RWPE2 (cell line): ENCODE data around the gene POU2F3.

Source experiments
- ATAC-seq: fragments of 200-7000 bp; cut with Tn5 transposase; 3 replicates; pipeline ENCODE4 v1.9.1; 2021; ENCODE audit warnings: low read depth
- DNase-seq: peaks from one replicate; pipeline ENCODE4 v3.0.0-alpha.2; 2020; ENCODE audit warnings: low spot score
- H3K27ac ChIP-seq: fragments of 450-650 bp; 2 replicates; pipeline ENCODE4 v1.5.1; 2017; ENCODE audit warnings: mild to moderate bottlenecking; ENCODE audit not compliant: poor library complexity, severe bottlenecking
- H3K27me3 ChIP-seq: fragments of 250-450 bp; sonication (Bioruptor Pico); 2 replicates; pipeline ENCODE4 v1.5.1; 2021; ENCODE audit warnings: mild to moderate bottlenecking, moderate library complexity; ENCODE audit not compliant: insufficient read depth, poor library complexity, severe bottlenecking
- H3K36me3 ChIP-seq: fragments of 250-450 bp; sonication (Bioruptor Pico); 2 replicates; pipeline ENCODE4 v1.5.1; 2020; ENCODE audit warnings: low read depth, mild to moderate bottlenecking, moderate library complexity
- H3K4me1 ChIP-seq: fragments of 250-450 bp; sonication (Bioruptor Pico); 2 replicates; pipeline ENCODE4 v1.5.1; 2021; ENCODE audit warnings: mild to moderate bottlenecking, moderate library complexity; ENCODE audit not compliant: insufficient read depth, poor library complexity, severe bottlenecking
- H3K4me3 ChIP-seq: fragments of 250-450 bp; sonication (Bioruptor Pico); 2 replicates; pipeline ENCODE4 v1.5.1; 2021; ENCODE audit warnings: mild to moderate bottlenecking, moderate library complexity; ENCODE audit not compliant: severe bottlenecking
- H3K9me3 ChIP-seq: fragments of 250-450 bp; sonication (Bioruptor Pico); 2 replicates; pipeline ENCODE4 v1.5.1; 2021; ENCODE audit warnings: mild to moderate bottlenecking, moderate library complexity; ENCODE audit not compliant: severe bottlenecking
- CTCF ChIP-seq: fragments of 450-650 bp; IDR thresholded peaks from one replicate; pipeline ENCODE4 v1.5.1; 2017; ENCODE audit warnings: mild to moderate bottlenecking, moderate library complexity; ENCODE audit not compliant: poor library complexity, severe bottlenecking

Gene POU2F3

GRCh38 chr11:120210626-120211521 is 29.1 kb upstream of the POU2F3 start, which contains the start of gene OAF:
TSS of gene OAF (plus strand) at chr11:120211032. CDS start at chr11:120211280, 248 bp downstream.
- peak; percentile 80 for ATAC-seq
- no peak for DNase-seq
- H3K9me3 ChIP-seq = no peaks in the 10 kb centered on the region
- H3K36me3 ChIP-seq = no peaks in the 10 kb centered on the region
- peak within 1 kb of the TSS; percentile 40 for H3K27ac ChIP-seq
- peak; percentile 43 for TF ChIP-seq CTCF
- H3K4me3 ChIP-seq = peak within 1 kb of the TSS; percentile 93
- peaks cover 19% of the 10 kb centered on the region for H3K4me1 ChIP-seq
- H3K27me3 ChIP-seq = no peaks in the 10 kb centered on the region

GRCh38 chr11:120211522-120212258 is 28.2 kb upstream of the POU2F3 start:
- H3K9me3 ChIP-seq = no peaks in the 10 kb centered on the region
- H3K27ac ChIP-seq = peak overlapping the region; percentile 40
- H3K27me3 ChIP-seq = no peaks in the 10 kb centered on the region
- ATAC-seq (peak; percentile 19; the same call in 2 of the 3 replicates), DNase-seq (no peak)
- peaks cover 19% of the 10 kb centered on the region for H3K4me1 ChIP-seq
- peak overlapping the region; percentile 93 for H3K4me3 ChIP-seq
- H3K36me3 ChIP-seq = no peaks in the 10 kb centered on the region
- no peak for TF ChIP-seq CTCF

GRCh38 chr11:120212259-120212878 is 27.6 kb upstream of the POU2F3 start:
- no peaks in the 10 kb centered on the region for H3K27me3 ChIP-seq
- no peaks in the 10 kb centered on the region for H3K9me3 ChIP-seq
- ATAC-seq = no peak; the same call in 2 of the 3 replicates
- TF ChIP-seq CTCF = no peak
- no peak overlapping the region for H3K4me3 ChIP-seq
- no peak overlapping the region for H3K27ac ChIP-seq
- H3K36me3 ChIP-seq = no peaks in the 10 kb centered on the region
- peaks cover 19% of the 10 kb centered on the region for H3K4me1 ChIP-seq
- DNase-seq = no peak

- peaks cover 19% of the 10 kb centered on the region for H3K4me1 ChIP-seq
- ATAC-seq (no peak), DNase-seq (no peak)
- no peaks in the 10 kb centered on the region for H3K36me3 ChIP-seq
- no peak overlapping the region for H3K27ac ChIP-seq
- no peaks in the 10 kb centered on the region for H3K9me3 ChIP-seq
- no peaks in the 10 kb centered on the region for H3K27me3 ChIP-seq
- H3K4me3 ChIP-seq = no peak overlapping the region
- no peak for TF ChIP-seq CTCF
These were observed 27.0 kb upstream of the POU2F3 start for GRCh38 chr11:120212926-120213325.
